ENCODE measurements around the gene MKI67.

DNA sequence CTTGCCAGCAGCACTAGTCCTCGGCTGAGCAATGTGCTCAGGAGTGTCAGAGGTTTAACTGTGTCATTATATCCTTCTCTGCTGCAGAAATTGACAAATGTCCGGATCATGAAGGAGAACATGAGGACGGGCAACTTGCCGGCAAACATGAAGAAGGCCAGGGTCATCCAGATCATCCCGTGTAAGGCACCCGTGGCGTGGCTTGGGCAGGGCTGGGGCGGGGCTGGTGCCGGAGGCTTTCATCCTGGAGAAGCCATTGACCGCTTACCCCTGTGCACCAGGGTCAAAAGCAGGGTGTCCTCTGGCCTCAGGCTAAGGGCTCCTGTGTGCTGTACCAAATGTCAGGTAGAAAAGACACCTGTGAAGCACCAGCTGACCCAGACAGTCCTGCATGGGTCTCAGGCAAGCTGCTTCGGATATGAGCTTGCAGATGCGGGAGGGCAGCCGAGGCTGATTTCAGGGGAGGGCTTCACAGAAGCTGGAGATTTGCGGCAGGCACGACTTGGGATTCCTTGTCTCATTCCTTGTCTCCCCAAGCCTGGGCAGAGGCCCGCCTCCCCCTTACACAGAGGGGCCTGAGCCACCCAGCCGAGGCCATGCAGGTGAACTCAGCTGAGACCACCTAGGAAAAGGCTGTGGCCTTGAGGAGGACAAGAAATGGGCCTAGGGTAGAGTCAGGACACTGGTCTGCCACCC, 55.4 kb downstream of the MKI67 start:
- TF ChIP-seq, protein P1, sequence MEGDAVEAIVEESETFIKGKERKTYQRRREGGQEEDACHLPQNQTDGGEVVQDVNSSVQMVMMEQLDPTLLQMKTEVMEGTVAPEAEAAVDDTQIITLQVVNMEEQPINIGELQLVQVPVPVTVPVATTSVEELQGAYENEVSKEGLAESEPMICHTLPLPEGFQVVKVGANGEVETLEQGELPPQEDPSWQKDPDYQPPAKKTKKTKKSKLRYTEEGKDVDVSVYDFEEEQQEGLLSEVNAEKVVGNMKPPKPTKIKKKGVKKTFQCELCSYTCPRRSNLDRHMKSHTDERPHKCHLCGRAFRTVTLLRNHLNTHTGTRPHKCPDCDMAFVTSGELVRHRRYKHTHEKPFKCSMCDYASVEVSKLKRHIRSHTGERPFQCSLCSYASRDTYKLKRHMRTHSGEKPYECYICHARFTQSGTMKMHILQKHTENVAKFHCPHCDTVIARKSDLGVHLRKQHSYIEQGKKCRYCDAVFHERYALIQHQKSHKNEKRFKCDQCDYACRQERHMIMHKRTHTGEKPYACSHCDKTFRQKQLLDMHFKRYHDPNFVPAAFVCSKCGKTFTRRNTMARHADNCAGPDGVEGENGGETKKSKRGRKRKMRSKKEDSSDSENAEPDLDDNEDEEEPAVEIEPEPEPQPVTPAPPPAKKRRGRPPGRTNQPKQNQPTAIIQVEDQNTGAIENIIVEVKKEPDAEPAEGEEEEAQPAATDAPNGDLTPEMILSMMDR (IDR thresholded peaks at IDR 0.05; ENCODE audit: low read length), result no peak
- TF ChIP-seq EZH2 (optimal IDR thresholded peaks at IDR 0.05; ENCODE audit: low read depth, low read length), result no peak
